CD4-positive, alpha-beta T cell treated with Interferon gamma for 1 hour (primary cell): ENCODE data around the gene EDC4.
A peak's percentile ranks its signal among the peaks of the same experiment; 100 is the strongest.
"Not testable (repeated sequence)": the region's sequence is repeated elsewhere in the genome, so short reads cannot be mapped to it uniquely, and the experiment has no call there.

ENCODE experiments used
- DNase-seq: peaks from one replicate; pipeline ENCODE4 v3.0.0-alpha.2; 2020

The EDC4 gene

GRCh38 chr16:67872631-67873434, at the start of gene EDC4:
Gene EDC4 (plus strand): TSS chr16:67873052. CDS start chr16:67873262, 210 bp downstream.
- peak; percentile 85 for DNase-seq

GRCh38 chr16:67825119-67825518, 47.7 kb upstream of the EDC4 start:
- DNase-seq: no peak

GRCh38 chr16:67825906-67826305, 46.9 kb upstream of the EDC4 start:
- DNase-seq: no peak

- no peak for DNase-seq
Observed at GRCh38 chr16:67828651-67829050, 44.2 kb upstream of the EDC4 start.

GRCh38 chr16:67833030-67833414, 39.8 kb upstream of the EDC4 start:
- DNase-seq: no peak

GRCh38 chr16:67833415-67834241, 39.2 kb upstream of the EDC4 start:
- DNase-seq: peak; percentile 90

- DNase-seq: no peak
Observed at GRCh38 chr16:67834242-67834614, 38.6 kb upstream of the EDC4 start.

GRCh38 chr16:67837190-67837589, 35.7 kb upstream of the EDC4 start:
- DNase-seq: not testable (repeated sequence)

- DNase-seq: no peak
Observed at GRCh38 chr16:67837811-67838210, 35.0 kb upstream of the EDC4 start.

GRCh38 chr16:67841198-67841815, 31.5 kb upstream of the EDC4 start:
- no peak for DNase-seq

GRCh38 chr16:67841816-67842508, 30.9 kb upstream of the EDC4 start, which contains the start of gene THAP11:
Gene THAP11 (plus strand): TSS chr16:67842320. CDS start chr16:67842555, 235 bp downstream.
- peak; percentile 90 for DNase-seq

GRCh38 chr16:67842509-67843342, 30.1 kb upstream of the EDC4 start:
- peak; percentile 53 for DNase-seq

GRCh38 chr16:67843343-67843765, 29.5 kb upstream of the EDC4 start:
- no peak for DNase-seq

- no peak for DNase-seq
Observed at GRCh38 chr16:67844497-67844896, 28.4 kb upstream of the EDC4 start.

- no peak for DNase-seq
Observed at GRCh38 chr16:67845291-67846062, 27.4 kb upstream of the EDC4 start.

GRCh38 chr16:67846063-67846319, 26.9 kb upstream of the EDC4 start:
- no peak for DNase-seq

GRCh38 chr16:67846320-67847063, 26.4 kb upstream of the EDC4 start, which contains the start of gene NUTF2:
Gene NUTF2 (plus strand): TSS chr16:67846933. CDS start chr16:67865131, 18,198 bp downstream.
- DNase-seq: peak; percentile 94

- no peak for DNase-seq
Observed at GRCh38 chr16:67847064-67847861, 25.6 kb upstream of the EDC4 start, which contains the start of gene CENPT. Gene CENPT (minus strand): TSS chr16:67847693. CDS start chr16:67833859, 13,834 bp downstream.

- DNase-seq: no peak
Observed at GRCh38 chr16:67848118-67848517, 24.7 kb upstream of the EDC4 start.
